Measurements from ENCODE around the gene CRB3.

DNA sequence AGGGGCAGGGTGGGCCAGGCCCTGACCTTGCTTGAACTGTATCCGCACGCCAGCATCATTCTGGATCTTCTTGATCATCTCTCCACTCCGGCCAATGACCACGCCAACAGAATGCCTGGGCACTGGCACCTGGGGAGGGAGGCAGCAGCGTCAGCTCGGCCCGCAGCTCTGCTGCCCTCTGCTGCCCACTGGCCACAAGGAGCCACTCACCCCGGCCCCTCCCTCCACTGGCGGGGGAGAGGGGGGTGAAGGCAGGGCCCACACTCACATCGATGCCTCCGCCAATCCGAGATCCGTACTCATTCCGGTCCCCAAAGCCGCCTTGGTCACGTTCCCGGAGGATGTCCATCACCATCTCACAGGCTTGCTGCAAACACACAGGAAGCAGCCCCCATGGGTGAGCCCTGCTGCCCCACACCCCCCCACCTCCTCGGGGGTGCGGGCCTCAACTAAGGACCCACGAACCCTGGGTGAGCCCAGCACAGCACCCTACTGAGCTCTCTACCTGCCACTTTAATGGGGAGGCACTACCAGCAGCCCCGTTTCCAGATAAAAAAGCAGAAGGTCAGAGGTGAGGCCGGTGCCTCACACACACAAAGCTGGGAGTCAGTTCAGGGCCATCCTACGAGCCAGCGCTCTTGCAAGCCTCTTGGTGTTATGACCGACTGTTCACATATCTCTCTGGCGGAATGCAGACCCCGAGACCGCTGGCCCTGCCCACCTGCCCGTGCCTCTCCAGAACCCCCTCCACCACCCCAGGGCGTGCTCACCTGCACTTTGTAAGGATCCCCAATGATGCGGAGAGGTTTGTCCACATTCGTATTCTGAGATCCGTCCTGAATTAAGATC, 46.1 kb upstream of the CRB3 start:
- TF ChIP-seq CTCF (IDR thresholded peaks at IDR 0.05; ENCODE audit: insufficient read depth, low read length, poor library complexity, severe bottlenecking) (no peak), EZH2phosphoT487 (conservative IDR thresholded peaks at IDR 0.05; ENCODE audit: low read length) (no peak)
